NCI-H446 (cell line): ENCODE results near the gene ORM1.
"Not testable (repeated sequence)": the region's sequence is repeated elsewhere in the genome, so short reads cannot be mapped to it uniquely, and the experiment has no call there.

Experiments used
- DNase-seq, 2 experiments: peaks; one replicate each; lab custom pipeline; 2025; lab: John Stamatoyannopoulos, UW

ORM1 gene

DNA sequence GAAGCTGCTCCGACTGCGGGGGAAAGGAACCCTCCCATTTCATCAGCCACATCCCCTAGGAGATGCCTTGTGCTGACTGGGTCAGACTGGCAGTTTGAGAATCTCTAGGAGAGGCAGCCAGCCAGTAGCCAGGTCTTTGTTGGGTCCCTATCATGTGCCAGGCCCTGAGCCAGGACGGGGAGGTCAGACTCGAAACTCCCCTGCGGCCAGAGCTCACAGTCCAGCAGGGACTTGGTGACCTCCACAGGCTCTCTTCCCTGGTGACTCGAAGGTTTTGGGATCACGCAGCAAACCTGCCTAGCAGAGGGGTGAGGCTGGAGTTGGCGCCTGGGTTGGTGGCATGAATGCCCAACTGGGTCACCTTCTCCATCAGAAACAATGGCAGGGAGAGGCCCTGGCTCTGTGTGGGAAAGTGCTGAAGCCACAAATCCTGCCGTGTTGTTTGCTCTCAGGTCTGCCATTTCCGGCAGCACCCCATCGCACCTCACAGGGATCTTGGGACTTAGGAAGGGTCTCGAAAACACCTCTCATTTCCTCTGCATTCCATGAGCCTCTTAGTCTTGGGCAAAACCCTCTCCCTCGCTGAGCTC lies 14.4 kb upstream of the ORM1 start:
- DNase-seq = no peak

DNA sequence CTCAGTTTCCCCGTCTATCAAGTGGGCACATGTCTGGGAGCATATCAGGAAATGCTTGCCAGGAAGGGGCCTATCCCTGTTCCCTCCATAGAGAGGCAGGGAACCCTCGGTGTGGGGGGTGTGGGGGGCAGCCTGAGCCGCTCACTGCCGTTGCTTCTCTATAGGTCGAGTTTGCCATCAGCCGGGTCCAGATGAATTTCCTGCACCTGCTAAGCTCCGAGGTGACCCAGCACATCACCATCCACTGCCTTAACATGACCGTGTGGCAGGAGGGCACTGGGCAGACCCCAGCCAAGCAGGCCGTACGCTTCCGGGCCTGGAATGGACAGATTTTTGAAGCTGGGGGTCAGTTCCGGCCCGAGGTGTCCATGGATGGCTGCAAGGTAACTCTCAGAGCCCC lies 13.8 kb upstream of the ORM1 start:
- no peak for DNase-seq

GRCh38 chr9:114310471-114311450 lies 12.1 kb upstream of the ORM1 start:
- DNase-seq = no peak

GRCh38 chr9:114311571-114312512 lies 11.1 kb upstream of the ORM1 start:
- no peak for DNase-seq

- DNase-seq = no peak
Observed at GRCh38 chr9:114312513-114312875, 10.4 kb upstream of the ORM1 start.

GRCh38 chr9:114313186-114313585 lies 9.7 kb upstream of the ORM1 start:
- DNase-seq = no peak

GRCh38 chr9:114314256-114314867 lies 8.5 kb upstream of the ORM1 start:
- DNase-seq = peak; percentile 38 to 73

- peak; percentile 32 to 80 for DNase-seq
Observed at GRCh38 chr9:114314881-114315722, 7.8 kb upstream of the ORM1 start.

GRCh38 chr9:114315723-114316363 lies 7.1 kb upstream of the ORM1 start:
- DNase-seq = no peak

- peak; percentile 49 to 84 for DNase-seq
Observed at GRCh38 chr9:114316605-114317230, 6.2 kb upstream of the ORM1 start.

- no peak for DNase-seq
Observed at GRCh38 chr9:114317665-114318357, 5.1 kb upstream of the ORM1 start.

DNA sequence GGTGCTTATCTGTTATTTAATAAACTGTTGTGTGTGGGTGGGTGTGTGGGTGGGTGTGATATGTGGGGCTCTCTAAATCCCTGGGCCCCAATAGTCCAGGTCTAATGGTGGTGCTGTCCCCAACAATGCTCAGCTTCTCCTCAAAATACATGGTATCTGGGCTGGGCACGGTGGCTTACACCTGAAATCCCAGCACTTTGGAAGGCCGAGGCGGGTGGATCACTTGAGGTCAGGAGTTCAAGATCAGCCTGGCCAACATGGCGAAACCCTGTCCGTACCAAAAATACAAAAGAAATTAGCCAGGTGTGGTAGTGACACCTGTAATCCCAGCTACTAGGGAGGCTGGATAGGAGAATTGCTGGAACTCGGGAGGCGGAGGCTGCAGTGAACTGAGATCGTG lies 4.5 kb upstream of the ORM1 start:
- no peak for DNase-seq

DNA sequence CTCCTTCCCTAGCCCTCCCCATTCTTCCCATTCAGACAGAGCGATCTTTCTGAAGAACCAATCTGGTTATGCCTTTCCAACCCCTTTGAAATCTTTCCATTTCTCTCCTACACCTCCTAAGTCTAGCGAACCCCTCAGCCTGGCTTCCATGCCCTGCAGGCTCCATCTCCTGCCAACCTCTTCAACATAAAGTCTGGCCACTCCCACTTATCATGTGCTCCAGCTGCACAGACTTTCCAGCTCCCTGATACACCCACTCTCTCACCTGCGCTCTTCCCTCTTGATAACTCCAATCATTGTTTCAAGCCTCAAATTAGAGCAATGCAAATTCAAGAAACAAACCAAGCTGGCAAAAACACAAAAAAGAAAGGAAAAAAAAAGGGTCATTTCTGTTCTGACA lies 3.8 kb upstream of the ORM1 start:
- no peak for DNase-seq

DNA sequence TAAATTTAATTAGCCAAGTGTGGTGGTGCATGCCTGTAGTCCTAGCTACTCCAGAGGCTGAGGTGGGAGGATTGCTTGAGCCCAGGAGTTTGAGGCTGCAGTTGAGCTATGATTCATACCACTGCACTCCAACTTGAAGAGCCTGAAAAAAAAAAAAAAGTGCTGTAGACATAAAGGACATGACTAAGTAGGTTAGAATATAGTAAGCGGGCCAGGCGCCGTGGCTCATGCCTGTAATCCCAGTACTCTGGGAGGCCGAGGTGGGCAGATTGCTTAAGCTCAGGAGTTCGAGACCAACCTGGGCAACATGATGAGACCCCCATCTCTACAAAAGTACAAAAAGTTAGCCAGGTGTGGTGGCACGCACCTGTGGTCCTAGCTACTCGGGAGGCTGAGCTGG lies 2.2 kb upstream of the ORM1 start:
- DNase-seq = not testable (repeated sequence)

GRCh38 chr9:114321759-114322158 lies 1.1 kb upstream of the ORM1 start:
- DNase-seq = no peak

- DNase-seq = not testable (repeated sequence)
Observed at GRCh38 chr9:114322160-114322818, 609 bp upstream of the ORM1 start.

DNA sequence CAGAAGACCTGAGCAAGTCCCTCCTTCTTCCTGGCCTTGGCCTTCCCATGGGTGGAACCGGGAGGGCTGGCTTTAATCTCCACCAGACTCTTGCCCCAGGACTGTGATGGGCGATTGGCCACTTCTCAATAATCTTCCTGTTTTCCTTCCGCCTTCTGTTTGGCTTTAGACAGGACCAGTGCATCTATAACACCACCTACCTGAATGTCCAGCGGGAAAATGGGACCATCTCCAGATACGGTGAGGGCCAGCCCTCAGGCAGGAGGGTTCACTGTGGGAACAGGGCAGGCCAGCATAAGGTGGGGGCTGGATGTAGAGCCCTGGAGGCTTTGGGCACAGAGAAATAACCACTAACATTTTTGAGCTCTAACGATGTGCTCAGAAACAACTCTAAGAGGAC lies 951 bp downstream of the ORM1 start:
- DNase-seq = not testable (repeated sequence)

DNA sequence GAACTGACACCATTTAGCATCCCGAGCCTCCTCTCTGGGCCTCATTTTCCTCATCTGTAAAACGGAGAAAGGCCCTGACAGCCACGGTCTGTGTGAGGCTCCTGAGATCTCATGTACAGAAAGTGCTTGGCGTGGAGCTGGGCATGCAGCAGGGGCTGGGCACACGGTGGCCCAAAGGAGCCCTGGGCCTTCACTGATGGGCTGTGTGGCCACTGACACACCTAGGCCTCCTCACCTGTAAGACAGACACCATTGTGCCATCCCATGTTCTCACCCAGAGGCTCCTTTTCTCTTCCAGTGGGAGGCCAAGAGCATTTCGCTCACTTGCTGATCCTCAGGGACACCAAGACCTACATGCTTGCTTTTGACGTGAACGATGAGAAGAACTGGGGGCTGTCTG lies 1.6 kb downstream of the ORM1 start:
- no peak for DNase-seq

GRCh38 chr9:114324965-114325364 lies 2.1 kb downstream of the ORM1 start:
- not testable (repeated sequence) for DNase-seq
